Spleen (tissue), 13 donors: ENCODE measurements around the gene CD180. TPM values are rescaled to one million over a fixed set of nuclear protein-coding genes. Genes with fewer than 3 reads are reported as not detected.

Experiments used
- DNase-seq: peaks from one replicate; pipeline ENCODE4 v3.0.0-alpha.2; 2020
- H3K27ac ChIP-seq, 8 donors: fragments of 200-600 bp; sonication (generic) in 7 of 8; 1 replicate in 4 of 8; 2 replicates in 4 of 8; pipeline versions ENCODE4 v1.5.0 to v1.8.0; 2016 to 2021; ENCODE audit warnings: inconsistent platforms in 4 of 8, mild to moderate bottlenecking in 4 of 8, moderate library complexity in 1 of 8
- H3K27me3 ChIP-seq, 7 donors: fragments of 200-600 bp; sonication (generic) in 6 of 7; replicated peaks in 1 of 7; 1 replicate in 4 of 7; 2 replicates in 3 of 7; pipeline versions ENCODE4 v1.5.0 to v1.8.0; 2016 to 2021; ENCODE audit warnings: inconsistent platforms in 3 of 7, mild to moderate bottlenecking in 1 of 7
- H3K36me3 ChIP-seq, 6 donors: fragments of 200-600 bp; sonication (generic) in 5 of 6; 1 replicate in 4 of 6; 2 replicates in 2 of 6; pipeline versions ENCODE4 v1.5.0 to v1.8.0; 2016 to 2021; ENCODE audit warnings: inconsistent platforms in 2 of 6
- H3K4me1 ChIP-seq, 6 donors: fragments of 200-600 bp; sonication (generic) in 5 of 6; 1 replicate in 3 of 6; 2 replicates in 3 of 6; pipeline versions ENCODE4 v1.5.0 to v1.8.0; 2016 to 2021; ENCODE audit warnings: inconsistent platforms in 3 of 6
- H3K4me3 ChIP-seq, 8 donors: fragments of 200-600 bp; sonication (generic) in 7 of 8; 1 replicate in 4 of 8; 2 replicates in 4 of 8; pipeline versions ENCODE4 v1.5.0 to v1.8.0; 2016 to 2021; ENCODE audit warnings: inconsistent platforms in 4 of 8, mild to moderate bottlenecking in 4 of 8, moderate library complexity in 2 of 8
- H3K9me3 ChIP-seq, 8 donors: fragments of 200-600 bp; sonication (generic) in 7 of 8; 1 replicate in 4 of 8; 2 replicates in 4 of 8; pipeline versions ENCODE4 v1.5.0 to v1.8.0; 2016 to 2021; ENCODE audit warnings: inconsistent platforms in 4 of 8
- CTCF ChIP-seq, 11 experiments: fragments of 200-600 bp in 7 of 11; fragments of 450-650 bp in 4 of 11; sonication (generic) in 4 of 11; IDR thresholded peaks in 8 of 11; conservative IDR thresholded peaks in 3 of 11; 1 replicate in 7 of 11; 2 replicates in 4 of 11; pipeline versions ENCODE4 v1.4.0 to v1.8.0; 2016 to 2021; ENCODE audit warnings: antibody characterized with exemption in 11 of 11, inconsistent platforms in 4 of 11, mild to moderate bottlenecking in 1 of 11
- POLR2A ChIP-seq, 3 donors: fragments of 450-650 bp; IDR thresholded peaks; one replicate each; pipeline ENCODE4 v1.5.1; 2017; ENCODE audit warnings: antibody characterized with exemption in 3 of 3, mild to moderate bottlenecking in 1 of 3
- POLR2AphosphoS5 ChIP-seq, 3 donors: sonication (generic); formaldehyde crosslinking; IDR thresholded peaks; one replicate each; pipeline ENCODE4 v1.5.1; 2017; ENCODE audit warnings: antibody characterized with exemption in 3 of 3
- WGBS, 5 donors: extraction: QIAGEN DNeasy Blood & Tissue Kit in 3 of 5; methylation state at CpG; one replicate each; pipeline versions ENCODE4 v1.1.5 to v1.1.7; 2013 to 2018; 5-methylcytosine and 5-hydroxymethylcytosine counted together
- intact Hi-C: fragments of 100-400 bp; cut with DNase I; formaldehyde crosslinking; loops from one replicate; pipeline ENCODE4 v1.15.0; 2023; ENCODE audit warnings: low total_unique reads
- long read RNA-seq, 2 donors: transcript quantifications; one replicate each; lab custom pipeline, GENCODE V29; 2026
- polyA plus RNA-seq, 3 donors: library from polyadenylated mRNA; stranded (reverse); fragments of 200-250 nt; gene quantifications; one replicate each; pipeline ENCODE4 v1.2.1, GENCODE V29; 2013
- total RNA-seq, 7 donors: library from RNA; depleted of rRNA in 3 of 7; stranded (reverse); fragments of >200 nt in 3 of 7; fragmentation: NEBNext Ultra II Directional in 4 of 7; extraction: Animal tissue kit (Norgen Biotek cat#: 25700) in 4 of 7; gene quantifications; one replicate each; pipeline versions ENCODE4 v1.1.0 to v1.2.1, GENCODE V29; 2016 to 2021
- donor health status: healthy with polysubstance abuse.
- donor health status: DM: no; HTN: no; CAD: no; lungs with moderate emphysema.
- donor health status: DM: no; HTN: no; CAD: no.
- donor health status: Bipolar disorder and iron deficiency.
- donor health status: healthy.
- donor health status: DM: no; HTN: no; CAD: no.
- donor health status: DM: yes; HTN: yes; CAD: no.

Gene CD180
- total RNA-seq, result 10 to 100 TPM; 20.6 to 39.2 (median 27.4) TPM
- 10 to 100 TPM; 11.6 to 17.9 (median 14.6) TPM for polyA plus RNA-seq
- long read RNA-seq, donor 1, full-length matches to known transcripts, result 12 of 12 reads
- long read RNA-seq, donor 1, partial matches to known transcripts, result 0 of 12 reads
- long read RNA-seq, donor 1, other reads (novel, unspliced or antisense), result 0 of 12 reads
- long read RNA-seq, donor 2, full-length matches to known transcripts, result 12 of 17 reads
- long read RNA-seq, donor 2, partial matches to known transcripts, result 5 of 17 reads
- long read RNA-seq, donor 2, other reads (novel, unspliced or antisense), result 0 of 17 reads

- Histone ChIP-seq H3K9me3 (peaks cover 0 to 17% (median 0%) of the 10 kb centered on the region in 8 donors), H3K4me1 (peaks cover 8 to 97% (median 66%) of the 10 kb centered on the region in 6 donors), H3K36me3 (peaks cover 0 to 12% (median 0%) of the 10 kb centered on the region in 6 donors), H3K4me3 (peak within 1 kb of the TSS; percentile 37 to 77 (median 46)), H3K27ac (peak within 1 kb of the TSS; percentile 40 to 88 (median 78)), H3K27me3 (no peaks in the 10 kb centered on the region)
- DNase-seq, result no peak
- intact Hi-C loops, result no loop called here
- TF ChIP-seq POLR2AphosphoS5 (IDR thresholded peaks at IDR 0.05) (peak in 1 of 3 donors; percentile 34), POLR2A (IDR thresholded peaks at IDR 0.05) (no peak)
- 42 to 62% (median 52%) methylated on average over 5 of the region's 5 CpGs for WGBS, 5 donors
Observed at GRCh38 chr5:67196537-67197059, at the start of gene CD180. Gene CD180 (minus strand): TSS chr5:67196799. CDS start chr5:67196641, 158 bp downstream.

DNA sequence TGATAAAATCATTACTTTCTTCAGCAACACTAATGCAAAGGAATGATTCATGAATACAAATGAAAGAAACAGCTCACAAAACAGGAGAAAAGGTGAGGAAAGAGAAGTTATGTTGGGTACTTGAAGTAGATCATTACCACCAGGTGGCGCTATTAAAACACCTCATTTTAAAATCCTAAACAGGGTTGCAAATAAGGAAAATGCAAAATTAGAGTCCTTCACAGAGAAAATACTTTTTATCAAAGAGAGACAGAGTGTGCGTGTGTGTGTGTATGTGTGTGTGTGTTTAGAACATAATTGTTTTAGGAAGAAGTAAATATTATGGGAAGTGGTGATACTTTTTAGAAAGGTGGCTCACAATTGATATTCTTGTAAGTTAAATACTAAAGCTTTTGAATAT lies 49.5 kb upstream of the CD180 start:
- WGBS, 5 donors, result 1 to 7% (median 4%) methylated on average over 2 of the region's 2 CpGs

DNA sequence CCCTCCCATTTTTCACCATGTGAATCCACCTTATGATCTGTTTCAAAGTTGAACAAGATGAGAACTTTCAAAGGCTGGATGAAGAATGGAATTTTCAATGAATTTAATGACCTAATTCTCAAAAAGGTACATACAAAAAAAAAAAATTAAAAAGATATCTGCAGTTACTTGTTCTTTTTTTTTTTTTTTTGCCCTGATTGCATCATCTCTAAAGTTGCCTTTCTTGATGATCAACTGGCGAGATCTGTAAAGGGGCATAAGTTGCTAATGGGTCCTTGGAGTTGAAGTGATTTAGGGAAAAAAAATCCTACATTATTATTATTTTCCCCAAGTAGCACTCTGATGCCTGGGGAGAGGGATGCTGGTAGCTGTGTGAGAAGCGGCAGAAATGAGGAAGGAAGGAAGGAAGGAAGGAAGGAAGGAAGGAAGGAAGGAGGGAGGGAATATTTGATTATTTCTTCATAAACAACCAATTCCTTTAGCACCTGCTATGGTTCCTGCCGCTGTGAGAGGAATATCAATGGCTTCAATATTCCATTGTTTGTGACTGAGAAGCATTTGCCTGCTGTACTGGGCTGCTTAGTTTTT lies 48.8 kb upstream of the CD180 start:
- H3K4me1 ChIP-seq, result peaks cover 0 to 22% (median 11%) of the 10 kb centered on the region in 6 donors
- H3K27ac ChIP-seq, result no peak overlapping the region
- H3K4me3 ChIP-seq, result no peak overlapping the region
- intact Hi-C loops, result loop anchor here (10.0 kb wide), 1 partner anchor 1009 kb away; no protein-coding TSS in a partner anchor
- H3K36me3 ChIP-seq, result no peaks in the 10 kb centered on the region
- H3K27me3 ChIP-seq, result no peaks in the 10 kb centered on the region
- no peak for DNase-seq
- no peaks in the 10 kb centered on the region for H3K9me3 ChIP-seq
- TF ChIP-seq POLR2A (IDR thresholded peaks at IDR 0.05) (no peak), POLR2AphosphoS5 (IDR thresholded peaks at IDR 0.05) (no peak), CTCF (IDR thresholded peaks at IDR 0.05 in 8 of 11, conservative IDR thresholded peaks at IDR 0.05 in 3 of 11) (no peak)
- 35 to 49% (median 37%) methylated on average over 3 of the region's 3 CpGs for WGBS, 5 donors

More for the DNA sequence above, 49.5 kb upstream of the CD180 start:
- DNase-seq, result no peak
- H3K36me3 ChIP-seq, result no peaks in the 10 kb centered on the region
- intact Hi-C loops, result loop anchor here (10.0 kb wide), 1 partner anchor 1009 kb away; no protein-coding TSS in a partner anchor
- peaks cover 0 to 22% (median 11%) of the 10 kb centered on the region in 6 donors for H3K4me1 ChIP-seq
- H3K9me3 ChIP-seq, result no peaks in the 10 kb centered on the region
- TF ChIP-seq POLR2AphosphoS5 (IDR thresholded peaks at IDR 0.05) (no peak), CTCF (IDR thresholded peaks at IDR 0.05 in 8 of 11, conservative IDR thresholded peaks at IDR 0.05 in 3 of 11) (peak; percentile 45 to 86 (median 76)), POLR2A (IDR thresholded peaks at IDR 0.05) (no peak)
- no peak overlapping the region for H3K4me3 ChIP-seq
- no peak overlapping the region for H3K27ac ChIP-seq
- H3K27me3 ChIP-seq, result no peaks in the 10 kb centered on the region

- intact Hi-C loops, result loop anchor here (10.0 kb wide), 1 partner anchor 1010 kb away; no protein-coding TSS in a partner anchor
- H3K9me3 ChIP-seq, result no peaks in the 10 kb centered on the region
- WGBS, 5 donors, result 52 to 90% (median 72%) methylated on average over 3 of the region's 3 CpGs
- TF ChIP-seq POLR2AphosphoS5 (IDR thresholded peaks at IDR 0.05), result no peak
- no peak for TF ChIP-seq CTCF (IDR thresholded peaks at IDR 0.05 in 8 of 11, conservative IDR thresholded peaks at IDR 0.05 in 3 of 11)
- TF ChIP-seq POLR2A (IDR thresholded peaks at IDR 0.05), result no peak
- H3K36me3 ChIP-seq, result no peaks in the 10 kb centered on the region
- H3K4me1 ChIP-seq, result peaks cover 0 to 22% (median 11%) of the 10 kb centered on the region in 6 donors
- no peaks in the 10 kb centered on the region for H3K27me3 ChIP-seq
- no peak for DNase-seq
- no peak overlapping the region for H3K4me3 ChIP-seq
- no peak overlapping the region for H3K27ac ChIP-seq
Observed at GRCh38 chr5:67244345-67244793, 47.8 kb upstream of the CD180 start.
